GM23248 (cell line): ENCODE results near the gene PGRMC2.

ENCODE experiments used
- EZH2 ChIP-seq: fragments of 200-600 bp; sonication (generic); IDR thresholded peaks from 2 replicates; pipeline ENCODE4 v1.6.1; 2018; ENCODE audit warnings: antibody characterized with exemption, mild to moderate bottlenecking; ENCODE audit not compliant: insufficient read depth, poor library complexity, severe bottlenecking
- EZH2phosphoT487 ChIP-seq: fragments of 200-600 bp; sonication (generic); IDR thresholded peaks from 2 replicates; pipeline ENCODE4 v1.6.1; 2018; ENCODE audit warnings: antibody characterized with exemption, moderate library complexity, mild to moderate bottlenecking, low read depth; ENCODE audit not compliant: insufficient read depth

- TF ChIP-seq EZH2: no peak
- no peak for TF ChIP-seq EZH2phosphoT487
These were observed 14.4 kb upstream of the PGRMC2 start for GRCh38 chr4:128301979-128302378.
